ENCODE measurements around the gene ADGRB3. TPM values are rescaled to one million over a fixed set of nuclear protein-coding genes. Genes with fewer than 3 reads are reported as not detected.

The ADGRB3 gene
- 1.7 TPM for total RNA-seq
- long read RNA-seq, result 0 reads

DNA sequence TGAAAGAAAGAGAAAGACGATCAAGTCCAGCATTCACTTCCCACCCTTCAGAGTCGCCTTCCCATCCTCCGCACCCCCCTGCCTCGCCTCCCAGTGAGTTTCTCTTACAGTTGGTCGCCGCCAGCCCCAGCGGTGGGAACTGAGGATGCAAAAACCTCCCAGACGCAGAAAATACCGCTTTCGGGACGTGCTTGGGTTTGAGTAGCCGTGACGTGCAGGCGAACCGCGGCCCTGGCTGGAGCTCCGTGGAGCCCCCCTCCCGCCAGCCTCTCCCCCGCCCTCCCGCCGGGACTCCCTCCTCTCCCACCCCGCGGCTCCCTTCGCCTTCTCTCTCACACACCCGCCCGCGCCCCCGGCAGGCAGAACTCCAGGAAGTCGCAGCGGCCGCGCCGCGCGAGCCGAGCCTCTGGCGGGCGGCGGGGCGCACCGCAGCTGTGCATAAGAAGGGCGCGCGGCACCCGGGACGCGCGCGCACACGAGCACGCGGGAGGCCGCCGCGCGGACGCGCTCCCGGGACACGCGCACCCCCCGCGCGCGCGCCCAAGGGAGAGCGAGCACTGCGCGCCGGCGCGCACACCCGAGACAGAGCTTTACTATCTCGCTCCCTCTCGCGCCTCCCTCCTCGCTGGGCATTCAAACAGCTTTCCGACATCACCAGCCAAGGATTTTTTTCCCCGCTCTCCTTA, at the start of gene ADGRB3:
ADGRB3 (plus strand) TSS at position 557 of the 686 bp plus-strand sequence. CDS start 3,394 bp downstream, outside the sequence.
- peak; percentile 91 for DNase-seq (ENCODE audit: missing footprints)
- ATAC-seq, result peak; percentile 96
- intact Hi-C loops (cut with DNase I), result loop anchor here (5.0 kb wide), 2 partner anchors 332 to 1472 kb away; no protein-coding TSS in a partner anchor

DNA sequence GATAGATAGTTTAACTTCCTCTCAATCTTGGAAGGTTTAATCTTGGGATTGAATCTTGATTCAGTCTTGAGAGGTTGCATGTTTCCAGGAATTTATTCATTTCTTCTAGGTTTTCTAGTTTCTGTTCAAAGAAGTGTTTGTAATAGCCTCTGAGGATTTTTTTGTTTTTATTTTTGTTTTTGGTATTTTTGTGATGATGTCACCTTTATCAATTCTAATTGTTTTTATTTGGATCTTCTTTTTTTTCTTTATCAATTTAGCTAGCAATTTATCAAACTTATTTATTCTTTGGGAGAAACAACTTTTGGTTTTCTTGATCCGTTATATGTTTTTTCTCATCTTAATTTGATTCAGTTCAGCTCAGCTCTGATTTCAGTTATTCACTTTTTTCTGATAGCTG, 41.5 kb upstream of the ADGRB3 start:
- no peak for ATAC-seq
- intact Hi-C loops (cut with DNase I), result no loop called here
- no peak for DNase-seq (ENCODE audit: missing footprints)

DNA sequence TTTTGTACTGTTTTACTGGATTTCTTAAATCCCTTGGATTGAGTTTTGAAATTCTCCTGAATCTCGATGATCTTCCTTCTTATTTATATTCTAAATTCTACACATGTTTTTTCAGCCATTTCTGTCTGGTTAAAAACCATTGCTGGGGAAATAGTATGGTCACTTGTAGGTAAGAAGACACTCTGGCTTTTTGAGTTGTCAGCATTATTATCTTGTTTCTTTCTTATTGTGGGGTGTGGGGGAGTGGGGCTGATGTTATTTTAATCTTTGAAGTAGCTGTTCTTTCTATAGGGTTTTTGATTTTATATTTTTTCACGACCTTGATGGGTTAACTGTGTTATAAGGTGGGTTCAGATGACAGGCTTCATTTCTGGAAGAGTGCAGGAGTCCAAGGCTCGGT, 37.4 kb upstream of the ADGRB3 start:
- no peak for DNase-seq (ENCODE audit: missing footprints)
- ATAC-seq, result no peak
- intact Hi-C loops (cut with DNase I), result no loop called here

DNA sequence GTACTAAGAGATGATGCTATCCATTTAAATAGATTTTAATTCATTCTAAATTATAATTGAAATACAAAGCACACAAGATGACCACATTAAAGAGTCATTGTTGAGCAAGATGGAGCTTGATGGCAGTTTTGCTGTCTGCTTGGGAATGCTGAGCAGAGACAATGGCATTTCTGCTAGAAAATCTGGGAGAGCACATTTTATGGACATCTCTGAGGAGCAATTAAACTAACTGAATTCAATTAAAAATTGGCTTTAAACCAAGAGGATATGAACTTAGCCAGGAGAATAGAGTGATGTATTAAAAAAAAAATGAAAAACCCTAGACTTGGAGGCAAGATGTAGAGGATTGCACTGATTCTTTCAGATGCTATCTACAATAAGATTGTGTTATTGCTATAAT, 19.1 kb upstream of the ADGRB3 start:
- DNase-seq (ENCODE audit: missing footprints) (no peak), ATAC-seq (no peak)
- intact Hi-C loops (cut with DNase I), result no loop called here

DNA sequence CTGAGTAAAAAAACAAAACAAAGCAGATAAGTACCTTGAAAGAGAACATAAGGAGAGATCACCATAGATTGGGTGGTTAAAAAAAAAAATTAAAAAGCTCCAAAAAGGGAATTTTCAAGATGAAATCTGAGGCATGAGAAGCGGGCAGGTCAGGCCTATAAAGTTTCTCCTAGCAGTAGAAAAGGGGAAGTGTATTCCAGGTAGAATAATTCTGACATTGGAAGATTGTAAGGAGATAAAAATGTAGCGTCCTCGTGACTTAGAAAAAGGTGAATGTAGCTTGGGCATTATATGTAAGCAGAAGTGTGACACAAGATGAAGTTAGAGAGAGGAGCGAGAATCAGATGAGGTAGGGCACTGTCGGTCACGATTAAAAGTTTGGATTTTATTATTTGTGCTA, 9.1 kb upstream of the ADGRB3 start:
- ATAC-seq (no peak), DNase-seq (ENCODE audit: missing footprints) (no peak)
- intact Hi-C loops (cut with DNase I), result no loop called here

DNA sequence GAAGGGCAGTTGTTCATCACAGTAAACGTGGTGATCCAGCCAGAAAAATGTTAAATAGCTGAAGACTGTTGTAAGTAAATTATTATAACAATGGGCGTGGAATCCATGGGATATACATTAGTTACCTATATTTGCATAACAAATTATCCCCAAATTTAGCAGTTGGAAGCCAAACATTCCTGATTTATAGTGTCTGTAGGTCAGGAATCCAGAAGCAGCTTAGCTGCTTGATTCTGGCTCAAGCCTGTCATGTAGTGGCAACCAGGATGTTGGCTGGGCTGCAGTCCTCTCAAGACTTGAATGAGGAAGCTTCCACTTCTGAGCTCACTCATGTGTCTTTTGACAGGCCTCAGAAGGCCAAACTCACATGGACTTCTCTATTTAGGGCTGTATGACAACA, 6.9 kb upstream of the ADGRB3 start:
- ATAC-seq, result no peak
- intact Hi-C loops (cut with DNase I), result no loop called here
- DNase-seq (ENCODE audit: missing footprints), result no peak

DNA sequence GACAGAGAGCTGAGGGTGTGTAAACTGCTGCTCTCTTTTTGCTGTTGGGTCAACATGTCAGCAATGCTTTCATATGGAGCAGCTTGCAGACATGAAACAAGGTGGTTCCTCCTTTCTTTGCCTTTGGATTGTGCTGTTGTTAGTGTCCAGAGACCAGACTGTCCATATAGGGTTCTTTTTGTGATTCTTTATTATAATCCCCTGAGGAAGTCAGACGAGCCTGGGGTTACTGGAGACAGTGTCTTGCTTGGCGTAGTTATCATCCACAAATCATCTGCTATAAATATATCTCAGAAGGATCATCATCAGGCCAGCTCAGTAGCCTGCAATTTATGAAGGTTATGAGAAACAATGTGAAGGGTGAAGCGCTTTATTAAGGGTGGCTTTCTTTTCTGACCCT, 2.3 kb upstream of the ADGRB3 start:
- DNase-seq (ENCODE audit: missing footprints) (no peak), ATAC-seq (no peak)
- intact Hi-C loops (cut with DNase I), result no loop called here

DNA sequence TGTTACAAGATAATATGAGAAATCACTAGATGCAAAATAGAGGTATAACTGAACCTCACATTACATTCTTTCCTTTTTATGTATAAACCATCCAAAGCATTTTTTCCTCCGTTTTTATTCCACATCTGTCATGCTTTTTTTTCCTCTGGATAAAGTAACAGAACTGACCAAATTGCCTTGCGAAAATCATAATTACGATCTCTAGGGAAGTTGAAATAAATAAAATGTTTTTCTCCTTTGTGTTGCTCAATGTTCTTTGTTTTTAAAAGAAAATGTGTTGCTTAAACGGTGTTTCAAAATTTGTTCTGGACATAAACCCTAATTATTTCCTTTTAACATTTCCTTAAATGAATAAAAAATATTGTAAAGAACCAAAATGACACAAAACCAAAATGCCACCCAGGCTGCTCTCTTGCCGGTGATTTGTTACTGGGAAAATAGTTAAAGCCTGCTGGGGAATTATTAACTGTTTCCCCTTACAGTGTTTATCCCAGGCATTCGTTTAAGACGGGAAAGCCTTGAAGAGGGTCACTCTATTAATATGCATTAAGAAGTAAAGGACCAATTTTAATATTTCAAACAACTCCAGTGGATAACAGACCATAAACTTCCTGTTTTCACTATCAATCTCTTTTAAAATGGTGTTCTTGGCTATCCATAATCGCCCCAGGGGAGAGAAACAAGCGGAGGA, 1.7 kb upstream of the ADGRB3 start:
- DNase-seq (ENCODE audit: missing footprints) (no peak), ATAC-seq (no peak)
- intact Hi-C loops (cut with DNase I), result no loop called here

DNA sequence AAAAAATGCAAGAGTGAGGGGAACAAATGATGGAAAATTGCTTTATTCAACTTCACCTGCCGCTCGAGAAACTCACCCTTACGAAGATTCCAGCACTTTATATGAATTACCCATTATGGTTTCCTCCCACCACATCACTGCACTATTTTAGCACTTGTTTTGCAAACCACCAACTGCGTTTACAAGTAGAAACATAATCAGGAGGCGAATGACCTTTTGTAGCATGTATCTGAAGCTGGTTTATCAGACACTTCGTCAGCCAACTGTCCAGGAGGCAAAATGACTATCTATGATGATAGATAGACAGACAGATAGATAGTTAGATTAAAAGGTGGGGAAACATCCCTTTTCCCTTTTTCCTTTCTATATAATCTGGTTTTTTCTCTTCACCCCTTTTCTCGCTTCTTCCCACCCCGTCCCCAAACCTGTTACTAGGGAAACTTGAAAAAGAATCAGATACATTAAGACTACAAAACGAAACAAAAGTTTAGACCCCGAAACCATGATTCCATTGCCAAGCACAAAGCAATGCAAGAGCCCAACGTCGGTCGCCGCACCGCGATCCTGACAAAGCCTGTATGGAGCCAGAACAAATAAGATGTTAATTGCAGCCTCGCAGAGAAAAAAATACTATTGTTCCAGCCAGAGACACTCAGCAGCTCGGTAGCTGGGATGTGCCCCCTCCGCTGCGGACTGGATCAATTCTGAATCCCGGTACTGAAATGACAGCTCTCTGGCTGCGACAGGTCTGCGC, 933 bp upstream of the ADGRB3 start:
- intact Hi-C loops (cut with DNase I), result no loop called here
- ATAC-seq (no peak), DNase-seq (ENCODE audit: missing footprints) (no peak)

DNA sequence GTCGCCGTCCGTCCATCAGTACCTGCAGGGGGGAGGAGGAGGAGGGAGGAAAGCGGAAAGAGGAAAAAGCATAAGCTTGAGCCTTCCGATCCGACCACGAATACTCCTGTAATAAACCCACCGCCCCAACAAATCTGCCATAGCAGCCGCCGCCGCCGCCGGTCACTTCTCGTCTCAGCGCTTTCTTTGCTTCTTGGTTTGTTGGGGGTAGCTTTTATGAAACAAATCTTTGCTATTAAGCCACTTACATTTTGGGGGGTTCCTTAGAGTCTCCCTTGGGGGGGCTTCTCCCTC, 277 bp downstream of the ADGRB3 start:
- intact Hi-C loops (cut with DNase I), result loop anchor here (5.0 kb wide), 2 partner anchors 332 to 1472 kb away; no protein-coding TSS in a partner anchor

DNA sequence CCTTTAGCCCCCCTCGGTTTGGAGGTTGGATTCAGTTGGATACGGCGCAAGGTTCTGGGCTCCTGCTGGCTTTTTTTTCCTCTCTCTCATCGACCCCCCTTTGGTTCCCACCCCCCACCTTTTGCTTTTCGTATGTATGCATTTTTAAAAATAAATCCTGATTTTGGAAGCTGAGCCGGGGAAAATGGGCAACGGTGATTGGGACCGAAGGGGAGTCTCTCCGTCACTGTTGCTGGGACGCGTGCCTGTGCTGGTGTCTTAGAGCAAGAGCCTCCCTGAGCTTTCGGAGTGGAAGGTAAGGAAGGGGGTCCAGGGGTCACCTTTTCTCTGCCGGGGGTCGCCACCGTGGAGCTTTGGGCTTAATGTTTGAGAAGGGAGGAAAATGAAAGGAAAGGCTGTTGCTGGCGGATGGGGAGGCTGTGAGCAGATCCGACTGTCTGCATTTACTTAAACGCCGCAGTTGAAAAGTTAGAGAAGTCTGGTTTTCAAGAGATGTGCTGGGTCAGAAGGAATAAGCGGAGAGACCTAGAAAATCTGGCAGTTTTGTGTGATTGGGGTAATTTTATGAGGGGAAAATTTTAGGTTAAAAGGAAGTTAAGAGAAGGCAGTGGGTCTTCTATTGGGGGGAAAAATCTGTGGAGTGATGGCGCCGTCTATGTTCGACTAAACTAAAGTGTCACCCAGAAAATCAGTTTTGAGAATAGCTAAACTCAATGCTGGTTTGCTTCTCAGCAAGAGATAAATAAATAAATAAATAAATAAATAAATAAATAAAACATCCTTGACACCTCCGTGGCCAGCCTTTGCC, 828 bp downstream of the ADGRB3 start:
- intact Hi-C loops (cut with DNase I), result loop anchor here (5.0 kb wide), 2 partner anchors 331 to 1471 kb away; no protein-coding TSS in a partner anchor
- ATAC-seq (no peak), DNase-seq (ENCODE audit: missing footprints) (no peak)

More for the DNA sequence above, 277 bp downstream of the ADGRB3 start:
- DNase-seq (ENCODE audit: missing footprints) (no peak), ATAC-seq (no peak)

DNA sequence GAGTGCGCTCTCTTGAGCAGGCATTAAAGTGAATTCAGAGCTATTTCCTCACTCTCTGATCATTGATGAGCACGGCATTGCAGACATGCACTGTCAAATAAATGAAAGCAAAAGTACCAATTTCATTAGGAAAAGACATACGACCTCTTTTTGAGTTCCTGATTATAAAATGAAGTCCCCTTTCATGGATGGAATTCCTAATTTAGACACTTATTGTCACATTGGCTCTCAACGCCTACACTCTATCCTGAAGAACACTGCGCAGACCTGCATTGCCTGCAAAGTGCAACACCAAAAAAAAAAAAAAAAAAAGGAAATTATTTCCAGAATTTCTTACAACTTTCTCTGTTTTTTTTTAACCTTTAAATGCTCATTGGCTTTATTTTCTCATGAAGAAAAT, 1.6 kb downstream of the ADGRB3 start:
- no peak for ATAC-seq
- intact Hi-C loops (cut with DNase I), result loop anchor here (5.0 kb wide), 2 partner anchors 331 to 1471 kb away; no protein-coding TSS in a partner anchor
- no peak for DNase-seq (ENCODE audit: missing footprints)

DNA sequence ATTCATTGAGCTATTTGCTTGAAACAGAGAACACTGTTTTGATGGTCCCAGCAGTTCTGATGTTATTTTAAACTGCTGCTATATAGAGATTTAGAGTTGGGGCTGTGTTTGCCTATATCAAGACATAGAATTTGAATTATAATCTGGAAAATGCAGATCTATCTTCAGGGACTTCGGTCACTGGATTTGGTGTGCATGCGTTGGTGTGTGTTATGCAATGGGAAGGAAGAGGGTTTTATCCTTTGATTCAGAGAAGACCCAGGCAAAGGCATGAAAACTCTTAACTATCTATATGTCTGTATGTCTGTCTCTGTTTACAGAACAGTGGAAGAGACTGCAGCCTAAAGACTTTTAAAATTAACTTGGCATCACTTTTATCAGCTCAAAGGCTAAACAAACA, 2.0 kb downstream of the ADGRB3 start:
- DNase-seq (ENCODE audit: missing footprints), result no peak
- intact Hi-C loops (cut with DNase I), result loop anchor here (5.0 kb wide), 2 partner anchors 330 to 1470 kb away; no protein-coding TSS in a partner anchor
- ATAC-seq, result no peak

DNA sequence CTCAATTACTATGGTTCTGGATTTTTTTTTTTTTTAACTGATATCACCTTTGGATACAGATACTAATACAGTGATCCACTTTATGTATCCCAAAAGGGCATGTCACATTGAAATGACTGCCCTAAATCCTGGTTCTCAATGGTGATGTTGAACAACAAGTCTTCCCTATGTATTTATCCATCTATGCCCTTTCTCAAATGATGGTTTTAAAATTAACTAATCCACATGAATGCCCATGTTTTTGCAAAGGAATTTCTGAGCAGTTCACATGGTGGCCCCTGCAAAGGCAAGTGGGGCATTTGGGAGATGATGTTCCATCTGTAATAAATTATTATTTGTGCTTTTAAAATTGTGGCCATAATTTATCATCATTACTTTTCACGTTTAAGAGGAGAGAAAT, 2.7 kb downstream of the ADGRB3 start:
- no peak for DNase-seq (ENCODE audit: missing footprints)
- intact Hi-C loops (cut with DNase I), result loop anchor here (2.0 to 5.0 kb wide), 3 partner anchors 141 to 1470 kb away; no protein-coding TSS in a partner anchor
- no peak for ATAC-seq

DNA sequence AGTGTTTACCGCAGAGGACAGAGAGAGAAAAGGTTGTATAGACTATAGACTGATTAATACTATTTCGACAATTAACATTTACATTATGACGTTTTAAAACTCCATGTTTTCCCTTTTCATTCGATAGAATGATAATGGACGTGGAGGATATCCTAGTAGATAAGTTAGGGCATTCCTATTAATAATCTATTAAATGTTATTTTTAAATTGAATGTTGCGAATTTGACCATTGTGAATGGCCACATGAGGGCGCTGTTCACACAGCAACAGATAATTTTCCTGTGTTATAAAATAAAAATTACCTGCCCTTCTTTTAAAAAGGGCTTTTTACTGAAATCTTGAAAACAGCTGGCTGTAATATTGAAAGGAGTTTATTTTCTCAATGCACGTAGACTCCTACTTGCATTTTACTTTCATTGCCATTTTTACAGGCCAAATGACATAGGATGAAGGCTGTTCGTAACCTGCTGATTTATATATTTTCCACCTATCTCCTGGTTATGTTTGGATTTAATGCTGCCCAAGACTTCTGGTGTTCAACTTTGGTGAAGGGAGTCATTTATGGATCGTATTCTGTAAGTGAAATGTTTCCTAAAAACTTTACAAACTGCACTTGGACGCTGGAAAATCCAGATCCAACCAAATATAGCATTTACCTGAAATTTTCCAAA, 3.3 kb downstream of the ADGRB3 start:
- no peak for ATAC-seq
- no peak for DNase-seq (ENCODE audit: missing footprints)
- intact Hi-C loops (cut with DNase I), result loop anchor here (2.0 to 5.0 kb wide), 3 partner anchors 140 to 1469 kb away; no protein-coding TSS in a partner anchor

DNA sequence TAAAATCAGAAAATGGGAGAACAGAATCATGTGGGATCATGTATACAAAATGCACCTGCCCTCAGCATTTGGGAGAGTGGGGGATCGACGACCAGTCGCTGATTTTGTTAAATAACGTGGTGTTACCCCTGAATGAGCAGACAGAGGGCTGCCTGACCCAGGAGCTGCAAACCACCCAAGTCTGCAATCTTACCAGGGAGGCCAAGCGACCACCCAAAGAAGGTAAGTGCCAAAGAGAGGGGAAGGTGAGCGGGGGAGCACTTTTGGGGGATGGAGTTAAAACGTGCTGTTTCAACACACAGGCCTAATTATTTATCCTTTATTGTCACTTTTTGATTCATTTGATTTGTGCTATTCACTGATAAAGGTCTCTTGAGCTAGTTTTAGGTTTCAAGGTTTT, 4.1 kb downstream of the ADGRB3 start:
- intact Hi-C loops (cut with DNase I), result loop anchor here (2.0 to 5.0 kb wide), 3 partner anchors 140 to 1468 kb away; no protein-coding TSS in a partner anchor
- ATAC-seq, result no peak
- DNase-seq (ENCODE audit: missing footprints), result no peak

DNA sequence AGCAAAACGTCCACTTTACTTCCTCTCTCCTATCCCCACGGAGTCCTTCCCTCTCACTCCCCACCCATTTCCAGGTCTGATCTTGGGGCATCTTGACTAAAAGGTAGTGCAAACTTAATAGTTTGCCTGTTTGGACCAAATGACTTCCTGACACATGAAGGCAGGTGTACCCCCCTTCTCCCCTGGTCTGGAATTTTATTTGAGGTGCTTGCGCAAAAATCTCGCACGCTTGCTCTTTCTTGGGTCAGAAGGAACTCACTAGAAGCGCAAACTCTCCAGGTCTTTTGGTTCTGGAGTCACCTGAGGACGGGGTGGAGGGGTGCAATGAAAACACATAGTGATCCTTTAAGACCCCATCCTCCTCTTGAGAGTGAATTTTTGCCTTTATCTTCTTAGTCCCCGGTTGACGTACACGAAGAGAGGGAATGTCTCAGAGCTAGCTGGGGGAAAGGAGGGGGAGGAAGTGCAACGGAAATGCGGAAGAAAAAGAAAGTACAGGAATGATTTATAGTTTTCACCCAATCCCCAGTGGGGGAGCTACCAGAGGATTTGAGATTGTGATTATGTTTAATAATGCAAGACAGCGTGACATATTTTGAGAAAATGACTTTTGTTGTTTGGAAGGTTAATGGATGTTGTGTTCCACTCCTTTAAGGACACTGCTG, 4.9 kb downstream of the ADGRB3 start:
- ATAC-seq (peak; percentile 12), DNase-seq (ENCODE audit: missing footprints) (no peak)
- intact Hi-C loops (cut with DNase I), result loop anchor here (2.0 to 5.0 kb wide), 3 partner anchors 139 to 1467 kb away; no protein-coding TSS in a partner anchor

DNA sequence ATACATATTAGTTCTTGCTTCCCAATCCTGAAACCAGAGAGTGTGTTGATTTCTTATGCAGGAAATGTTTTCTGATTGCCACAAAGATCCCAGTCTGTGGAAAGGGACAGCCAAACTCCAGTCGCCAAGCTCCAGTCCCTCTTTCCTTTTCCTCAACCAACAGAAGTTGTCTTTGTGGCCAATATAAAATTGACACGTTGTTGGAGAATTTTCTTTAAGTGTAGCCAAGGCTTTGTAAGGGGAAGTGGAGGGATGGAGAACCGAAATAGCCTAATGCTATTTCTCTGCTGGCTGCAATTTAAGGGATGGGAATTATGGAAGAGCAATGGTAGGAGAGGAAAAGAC, 5.4 kb downstream of the ADGRB3 start:
- DNase-seq (ENCODE audit: missing footprints) (no peak), ATAC-seq (peak; percentile 30)
- intact Hi-C loops (cut with DNase I), result no loop called here
